ENCODE measurements around the gene RCOR1. TPM values are rescaled to one million over a fixed set of nuclear protein-coding genes. Genes with fewer than 3 reads are reported as not detected.
A peak's percentile ranks its signal among the peaks of the same experiment; 100 is the strongest.

The RCOR1 gene
- polyA plus RNA-seq, 2 of the 4 experiments (the other 2 are of a cell fraction): 17.7 to 24.7 TPM

- TF ChIP-seq HOXB13 (CRISPR knock-in tag; IDR thresholded peaks at IDR 0.05; ENCODE audit: low read depth) (no peak), CEBPB (IDR thresholded peaks at IDR 0.05) (no peak)
Observed at GRCh38 chr14:102697501-102697900, 105.1 kb downstream of the RCOR1 start (continued).

GRCh38 chr14:102699416-102700110 is 107.1 kb downstream of the RCOR1 start:
- CTCF ChIA-PET: interaction anchor here (0.8 to 1.8 kb wide), 6 partner anchors 10 to 106 kb away, joined by 3 to 6 read pairs (median 3); no protein-coding TSS in a partner anchor
- POLR2A ChIA-PET: no interaction called here
- ATAC-seq: no peak
- DNase-seq (ENCODE audit: low read depth in 1 of 2, low spot score in 1 of 2): no peak
- no peak for TF ChIP-seq FOSB (CRISPR knock-in tag; IDR thresholded peaks at IDR 0.05)
- TF ChIP-seq CEBPB (IDR thresholded peaks at IDR 0.05): no peak
- TF ChIP-seq CTCF (IDR thresholded peaks at IDR 0.05): no peak
- no peak for TF ChIP-seq PHF8 (IDR thresholded peaks at IDR 0.05; ENCODE audit: borderline replicate concordance, low read depth)
- no peak for TF ChIP-seq KDM5A (IDR thresholded peaks at IDR 0.05)
- TF ChIP-seq FOXS1 (CRISPR knock-in tag; IDR thresholded peaks at IDR 0.05): no peak
- TF ChIP-seq HEYL (CRISPR knock-in tag; IDR thresholded peaks at IDR 0.05): no peak
- no peak overlapping the region for H3K4me2 ChIP-seq
- H3K27ac ChIP-seq: no peak overlapping the region
- peaks cover 28% of the 10 kb centered on the region for H3K4me1 ChIP-seq
- 0 out of 3 replicates have a peak, but pooled peaks cover 3% of the 10 kb centered on the region for H3K9me3 ChIP-seq
- H3K4me3 ChIP-seq: no peak overlapping the region
- no peak for FAIRE-seq
- WGBS (ENCODE audit: missing lambda C conversion rate): 94% methylated on average over 2 of the region's 2 CpGs

GRCh38 chr14:102708494-102708893 is 116.0 kb downstream of the RCOR1 start:
- Histone ChIP-seq H3K27ac (no peak overlapping the region), H3K9me3 (peaks cover 17% of the 10 kb centered on the region; the same call in 2 of the 3 replicates), H3K4me1 (peaks cover 8% of the 10 kb centered on the region; the same call in 2 of the 3 replicates), H3K4me3 (no peak overlapping the region), H3K4me2 (no peak overlapping the region)
- FAIRE-seq: no peak
- 96% methylated on average over 9 of the region's 9 CpGs for WGBS (ENCODE audit: missing lambda C conversion rate)
- no peak for TF ChIP-seq RFX5 (IDR thresholded peaks at IDR 0.05)
- no peak for TF ChIP-seq KDM5A (IDR thresholded peaks at IDR 0.05)
- TF ChIP-seq SREBF2 (IDR thresholded peaks at IDR 0.05): no peak
- TF ChIP-seq ZSCAN20 (CRISPR knock-in tag; IDR thresholded peaks at IDR 0.05): no peak
- TF ChIP-seq ZNF302 (CRISPR knock-in tag; IDR thresholded peaks at IDR 0.05): no peak
- TF ChIP-seq EHMT2 (IDR thresholded peaks at IDR 0.05; ENCODE audit: low read depth): no peak
- POLR2A ChIA-PET: no interaction called here
- DNase-seq (ENCODE audit: low read depth in 1 of 2, low spot score in 1 of 2): no peak
- no peak for ATAC-seq
- CTCF ChIA-PET: interaction anchor here (0.7 to 0.8 kb wide), 2 partner anchors 12 to 14 kb away, joined by 3 to 5 read pairs; no protein-coding TSS in a partner anchor

- DNase-seq (ENCODE audit: low read depth in 1 of 2, low spot score in 1 of 2) (no peak), ATAC-seq (peak in 1 of 2 experiments; percentile 54; a peak in 1 of 6 replicates), FAIRE-seq (no peak)
- Histone ChIP-seq H3K4me2 (no peak overlapping the region), H3K4me3 (no peak overlapping the region), H3K27ac (no peak overlapping the region), H3K4me1 (peaks cover 8% of the 10 kb centered on the region; the same call in 2 of the 3 replicates), H3K9me3 (0 out of 3 replicates have a peak, but pooled peaks cover 4% of the 10 kb centered on the region)
- no peak for TF ChIP-seq EHMT2 (IDR thresholded peaks at IDR 0.05; ENCODE audit: low read depth)
- no peak for TF ChIP-seq CHD2 (IDR thresholded peaks at IDR 0.05; ENCODE audit: low read length, partially characterized antibody)
- no peak for TF ChIP-seq CTCF (IDR thresholded peaks at IDR 0.05)
- no peak for TF ChIP-seq EP300 (IDR thresholded peaks at IDR 0.05)
- TF ChIP-seq CBX2 (IDR thresholded peaks at IDR 0.05; ENCODE audit: borderline replicate concordance, low read depth): no peak
- no peak for TF ChIP-seq MAFK (IDR thresholded peaks at IDR 0.05; ENCODE audit: partially characterized antibody)
- TF ChIP-seq ELK1 (IDR thresholded peaks at IDR 0.05; ENCODE audit: low read depth, low read length): no peak
- no peak for TF ChIP-seq HEYL (CRISPR knock-in tag; IDR thresholded peaks at IDR 0.05)
- TF ChIP-seq RARB (CRISPR knock-in tag; IDR thresholded peaks at IDR 0.05): no peak
- no peak for TF ChIP-seq FOXS1 (CRISPR knock-in tag; IDR thresholded peaks at IDR 0.05)
- no peak for TF ChIP-seq FOSB (CRISPR knock-in tag; IDR thresholded peaks at IDR 0.05)
- TF ChIP-seq CBX8 (IDR thresholded peaks at IDR 0.05): no peak
- no peak for TF ChIP-seq FOSL2 (IDR thresholded peaks at IDR 0.05)
- TF ChIP-seq FOSL2 (CRISPR knock-in tag; IDR thresholded peaks at IDR 0.05): no peak
- TF ChIP-seq RFX5 (IDR thresholded peaks at IDR 0.05): no peak
- POLR2A ChIA-PET: no interaction called here
- WGBS (ENCODE audit: missing lambda C conversion rate): 88% methylated on average over 6 of the region's 6 CpGs
- CTCF ChIA-PET: interaction anchor here (0.6 to 3.0 kb wide), 5 partner anchors 16 to 255 kb away, joined by 3 to 14 read pairs (median 3); no protein-coding TSS in a partner anchor
Observed at GRCh38 chr14:102711207-102711606, 118.8 kb downstream of the RCOR1 start.

All from A549 (cell line).